DND-41 (cell line): Measurements from ENCODE around the gene MRAS.

Experiments used
- ATAC-seq: fragments of 200-7000 bp; cut with Tn5 transposase; 3 replicates; pipeline ENCODE4 v1.9.1; 2021; ENCODE audit warnings: low read depth; ENCODE audit not compliant: insufficient read depth
- DNase-seq: peaks from one replicate; pipeline ENCODE4 v3.0.0-alpha.2; 2020
- H2AFZ ChIP-seq: 2 replicates; pipeline ENCODE4 v1.6.0; 2012; ENCODE audit warnings: low read depth, low read length
- H3K27ac ChIP-seq: 2 replicates; pipeline ENCODE4 v1.5.1; 2012; ENCODE audit warnings: low read length, inconsistent platforms
- H3K27me3 ChIP-seq: fragments of 200-600 bp; sonication (generic); 2 replicates; pipeline ENCODE4 v1.6.0; 2012; ENCODE audit warnings: low read length, mild to moderate bottlenecking, inconsistent platforms; ENCODE audit not compliant: insufficient read depth, poor library complexity
- H3K36me3 ChIP-seq: 2 replicates; pipeline ENCODE4 v1.5.1; 2012; ENCODE audit warnings: low read length, inconsistent platforms; ENCODE audit not compliant: insufficient read depth
- H3K4me1 ChIP-seq: 2 replicates; pipeline ENCODE4 v1.5.1; 2012; ENCODE audit warnings: mild to moderate bottlenecking, low read length; ENCODE audit not compliant: insufficient read depth
- H3K4me2 ChIP-seq: 2 replicates; pipeline ENCODE4 v1.6.0; 2012; ENCODE audit warnings: mild to moderate bottlenecking, moderate library complexity, low read length, inconsistent platforms; ENCODE audit not compliant: insufficient read depth
- H3K4me3 ChIP-seq, 2 experiments: fragments of 200-600 bp in 1 of 2; shearing (Covaris generic) in 1 of 2; 2 replicates each; pipeline ENCODE4 v1.5.1; 2012 to 2016; ENCODE audit warnings: inconsistent platforms in 2 of 2, low read length in 2 of 2, mild to moderate bottlenecking in 2 of 2, low read depth in 1 of 2, moderate library complexity in 1 of 2
- H3K79me2 ChIP-seq: 2 replicates; pipeline ENCODE4 v1.6.0; 2012; ENCODE audit warnings: low read length, inconsistent platforms; ENCODE audit not compliant: insufficient read depth
- H3K9ac ChIP-seq: 2 replicates; pipeline ENCODE4 v1.6.0; 2012; ENCODE audit warnings: low read depth, mild to moderate bottlenecking, inconsistent platforms, low read length, moderate library complexity
- H3K9me3 ChIP-seq: 2 replicates; pipeline ENCODE4 v1.5.1; 2012; ENCODE audit warnings: low read length, moderate library complexity, mild to moderate bottlenecking, inconsistent platforms; ENCODE audit not compliant: insufficient read depth, severe bottlenecking
- H4K20me1 ChIP-seq: 2 replicates; pipeline ENCODE4 v1.6.0; 2012; ENCODE audit warnings: low read length; ENCODE audit not compliant: insufficient read depth
- EZH2 ChIP-seq: IDR thresholded peaks from 3 replicates; pipeline ENCODE4 v1.6.1; 2012; ENCODE audit warnings: borderline replicate concordance, low read depth, mild to moderate bottlenecking, moderate library complexity, low read length, inconsistent platforms; ENCODE audit not compliant: severe bottlenecking
- TF ChIP-seq, protein P1 (sequence below): IDR thresholded peaks from 2 replicates; pipeline ENCODE4 v1.5.1; 2012; ENCODE audit warnings: borderline replicate concordance, low read length, moderate library complexity, mild to moderate bottlenecking; ENCODE audit not compliant: poor library complexity, severe bottlenecking; ENCODE audit errors: extremely low read depth

MRAS gene

DNA sequence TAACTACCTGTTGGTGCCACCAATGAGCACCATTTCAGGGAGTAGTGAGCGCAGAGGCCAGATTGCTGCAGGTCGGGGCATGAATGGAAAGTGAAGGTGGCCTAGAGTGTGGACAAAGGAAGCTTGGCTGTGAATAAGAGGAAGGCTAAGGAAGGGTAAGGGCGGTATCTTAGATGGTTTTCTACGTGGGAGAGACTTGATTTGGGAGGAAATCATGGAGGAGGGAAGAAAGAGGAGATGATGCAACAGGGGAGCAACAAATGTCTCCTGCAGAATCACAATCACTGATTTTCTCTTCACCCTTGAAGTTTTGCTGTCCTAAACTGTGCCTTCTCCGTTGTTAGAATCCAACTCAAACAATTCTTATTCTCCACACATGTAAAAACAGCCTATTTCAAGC, 40.5 kb upstream of the MRAS start:
- ATAC-seq, result no peak
- peaks cover 10% of the 10 kb centered on the region for H3K9me3 ChIP-seq
- DNase-seq, result no peak
- no peaks in the 10 kb centered on the region for H4K20me1 ChIP-seq
- no peaks in the 10 kb centered on the region for H3K79me2 ChIP-seq
- peaks cover 4% of the 10 kb centered on the region for H3K27me3 ChIP-seq
- no peak overlapping the region for H2AFZ ChIP-seq
- no peak overlapping the region for H3K27ac ChIP-seq
- H3K9ac ChIP-seq, result no peak overlapping the region
- H3K4me3 ChIP-seq, result no peak overlapping the region
- H3K4me2 ChIP-seq, result no peak overlapping the region
- no peak for TF ChIP-seq EZH2
- TF ChIP-seq, protein P1, sequence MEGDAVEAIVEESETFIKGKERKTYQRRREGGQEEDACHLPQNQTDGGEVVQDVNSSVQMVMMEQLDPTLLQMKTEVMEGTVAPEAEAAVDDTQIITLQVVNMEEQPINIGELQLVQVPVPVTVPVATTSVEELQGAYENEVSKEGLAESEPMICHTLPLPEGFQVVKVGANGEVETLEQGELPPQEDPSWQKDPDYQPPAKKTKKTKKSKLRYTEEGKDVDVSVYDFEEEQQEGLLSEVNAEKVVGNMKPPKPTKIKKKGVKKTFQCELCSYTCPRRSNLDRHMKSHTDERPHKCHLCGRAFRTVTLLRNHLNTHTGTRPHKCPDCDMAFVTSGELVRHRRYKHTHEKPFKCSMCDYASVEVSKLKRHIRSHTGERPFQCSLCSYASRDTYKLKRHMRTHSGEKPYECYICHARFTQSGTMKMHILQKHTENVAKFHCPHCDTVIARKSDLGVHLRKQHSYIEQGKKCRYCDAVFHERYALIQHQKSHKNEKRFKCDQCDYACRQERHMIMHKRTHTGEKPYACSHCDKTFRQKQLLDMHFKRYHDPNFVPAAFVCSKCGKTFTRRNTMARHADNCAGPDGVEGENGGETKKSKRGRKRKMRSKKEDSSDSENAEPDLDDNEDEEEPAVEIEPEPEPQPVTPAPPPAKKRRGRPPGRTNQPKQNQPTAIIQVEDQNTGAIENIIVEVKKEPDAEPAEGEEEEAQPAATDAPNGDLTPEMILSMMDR, result no peak
- no peaks in the 10 kb centered on the region for H3K36me3 ChIP-seq
- H3K4me1 ChIP-seq, result no peaks in the 10 kb centered on the region

DNA sequence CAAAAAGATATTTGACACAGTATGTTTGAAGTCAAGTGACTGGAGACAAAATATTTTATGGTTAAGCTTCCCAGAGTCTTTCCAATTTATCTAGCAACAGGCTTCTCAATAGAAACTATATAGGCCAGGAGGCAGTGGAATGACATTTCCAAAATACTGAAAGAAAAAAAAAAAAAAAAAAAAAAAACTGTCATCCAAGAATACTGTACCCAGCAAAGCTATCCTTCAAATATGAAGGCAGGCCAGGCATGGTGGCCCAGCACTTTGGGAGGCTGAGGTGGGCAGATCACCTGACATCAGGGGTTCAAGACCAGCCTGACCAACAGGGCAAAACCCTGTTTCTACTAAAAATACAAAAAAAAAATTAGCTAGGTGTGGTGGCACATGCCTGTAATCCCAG, 39.6 kb upstream of the MRAS start:
- no peak overlapping the region for H3K9ac ChIP-seq

DNA sequence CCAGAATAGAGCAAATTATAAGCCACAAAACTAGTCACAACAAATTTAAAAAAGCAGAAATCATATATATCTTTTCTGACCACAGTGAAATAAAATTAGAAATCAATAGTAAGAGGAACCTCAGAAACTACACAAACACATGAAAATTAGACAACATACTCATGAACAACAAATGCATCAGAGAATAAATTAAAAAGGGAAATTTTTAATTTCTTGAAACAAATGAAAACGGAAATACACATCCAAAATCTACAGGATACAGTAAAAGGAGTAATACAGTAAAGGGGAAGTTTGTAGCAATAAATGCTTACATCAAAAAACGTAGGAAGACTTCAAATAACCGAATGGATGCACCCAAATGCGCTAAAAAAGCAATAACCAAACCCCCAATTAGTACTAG, 37.9 kb upstream of the MRAS start:
- no peak overlapping the region for H3K4me2 ChIP-seq
- DNase-seq (no peak), ATAC-seq (no peak)
- no peaks in the 10 kb centered on the region for H4K20me1 ChIP-seq
- TF ChIP-seq EZH2, result no peak
- TF ChIP-seq, protein P1, result no peak
- H3K36me3 ChIP-seq, result no peaks in the 10 kb centered on the region
- no peaks in the 10 kb centered on the region for H3K79me2 ChIP-seq
- H3K9me3 ChIP-seq, result peaks cover 10% of the 10 kb centered on the region
- H3K27me3 ChIP-seq, result peaks cover 4% of the 10 kb centered on the region
- no peak overlapping the region for H3K4me3 ChIP-seq
- H3K9ac ChIP-seq, result no peak overlapping the region
- no peaks in the 10 kb centered on the region for H3K4me1 ChIP-seq
- H3K27ac ChIP-seq, result no peak overlapping the region
- no peak overlapping the region for H2AFZ ChIP-seq

More for the DNA sequence above, 39.6 kb upstream of the MRAS start:
- peaks cover 10% of the 10 kb centered on the region for H3K9me3 ChIP-seq
- no peaks in the 10 kb centered on the region for H3K36me3 ChIP-seq
- no peak overlapping the region for H3K4me3 ChIP-seq
- H3K4me1 ChIP-seq, result no peaks in the 10 kb centered on the region
- H4K20me1 ChIP-seq, result no peaks in the 10 kb centered on the region
- no peak overlapping the region for H3K27ac ChIP-seq
- H3K4me2 ChIP-seq, result no peak overlapping the region
- ATAC-seq (no peak), DNase-seq (no peak)
- H2AFZ ChIP-seq, result no peak overlapping the region
- TF ChIP-seq EZH2, result no peak
- H3K27me3 ChIP-seq, result peaks cover 4% of the 10 kb centered on the region
- H3K79me2 ChIP-seq, result no peaks in the 10 kb centered on the region

DNA sequence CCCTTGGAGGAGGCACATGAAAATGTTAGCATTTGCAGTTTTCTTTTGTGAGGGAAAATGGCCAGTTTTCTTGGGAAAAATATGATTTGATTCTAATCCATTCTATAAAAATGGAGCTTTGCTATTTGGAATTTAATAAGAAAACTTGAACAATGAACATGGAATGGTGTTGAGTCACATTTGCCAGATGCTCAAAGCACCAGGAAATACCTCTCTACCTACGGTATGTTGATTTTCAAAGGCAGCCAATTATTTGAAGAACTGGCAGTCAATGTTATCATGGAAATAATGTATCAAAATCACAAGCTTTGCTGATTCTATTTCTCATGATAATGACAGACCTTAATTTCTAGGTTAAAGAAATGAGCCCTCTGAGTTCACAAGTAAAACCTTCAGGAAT, 33.6 kb upstream of the MRAS start:
- Histone ChIP-seq H3K4me3 (no peak overlapping the region), H3K9ac (no peak overlapping the region), H3K9me3 (no peaks in the 10 kb centered on the region), H3K27ac (no peak overlapping the region), H3K4me2 (no peak overlapping the region), H4K20me1 (no peaks in the 10 kb centered on the region), H2AFZ (no peak overlapping the region), H3K4me1 (no peaks in the 10 kb centered on the region), H3K36me3 (no peaks in the 10 kb centered on the region), H3K27me3 (peaks cover 4% of the 10 kb centered on the region), H3K79me2 (no peaks in the 10 kb centered on the region)
- DNase-seq (no peak), ATAC-seq (no peak)
- TF ChIP-seq, protein P1, result no peak
- no peak for TF ChIP-seq EZH2
